Smooth muscle cell (in vitro differentiated cells): ENCODE results near the gene SLC9A3. TPM values are rescaled to one million over a fixed set of nuclear protein-coding genes. Genes with fewer than 3 reads are reported as not detected.

ENCODE experiments used
- DNase-seq: peaks from one replicate; lab custom pipeline; 2025; ENCODE audit not compliant: unreplicated experiment; lab: John Stamatoyannopoulos, UW
- H2AFZ ChIP-seq: fragments of 200-600 bp; sonication (generic); 2 replicates; pipeline ENCODE4 v1.6.0; 2016; ENCODE audit warnings: antibody characterized with exemption, low read depth, mild to moderate bottlenecking
- H3F3A ChIP-seq: fragments of 200-600 bp; sonication (generic); 2 replicates; pipeline ENCODE4 v1.6.0; 2017; ENCODE audit warnings: antibody characterized with exemption, low read depth
- H3K27ac ChIP-seq: fragments of 200-600 bp; sonication (generic); 2 replicates; pipeline ENCODE4 v1.5.1; 2016; ENCODE audit warnings: low read depth, mild to moderate bottlenecking
- H3K27me3 ChIP-seq: fragments of 200-600 bp; sonication (generic); 2 replicates; pipeline ENCODE4 v1.6.1; 2016; ENCODE audit warnings: low read depth, mild to moderate bottlenecking
- H3K36me3 ChIP-seq: fragments of 200-600 bp; sonication (generic); 2 replicates; pipeline ENCODE4 v1.5.1; 2016; ENCODE audit warnings: low read depth
- H3K4me1 ChIP-seq: fragments of 200-600 bp; sonication (generic); 2 replicates; pipeline ENCODE4 v1.5.1; 2016; ENCODE audit warnings: low read depth
- H3K4me2 ChIP-seq: fragments of 200-600 bp; sonication (generic); 2 replicates; pipeline ENCODE4 v1.6.0; 2016; ENCODE audit warnings: mild to moderate bottlenecking
- H3K4me3 ChIP-seq: fragments of 200-600 bp; sonication (generic); 2 replicates; pipeline ENCODE4 v1.5.1; 2016; ENCODE audit warnings: mild to moderate bottlenecking
- H3K79me2 ChIP-seq: fragments of 200-600 bp; sonication (generic); 2 replicates; pipeline ENCODE4 v1.6.0; 2016; ENCODE audit warnings: low read depth, mild to moderate bottlenecking
- H3K9ac ChIP-seq: fragments of 200-600 bp; sonication (generic); 2 replicates; pipeline ENCODE4 v1.6.0; 2016; ENCODE audit warnings: low read depth
- H3K9me3 ChIP-seq: fragments of 200-600 bp; sonication (generic); replicated peaks from 2 replicates; pipeline ENCODE4 v1.5.1; 2016; ENCODE audit warnings: low read depth
- H4K20me1 ChIP-seq: fragments of 200-600 bp; sonication (generic); 2 replicates; pipeline ENCODE4 v1.6.0; 2016; ENCODE audit warnings: low read depth
- CTCF ChIP-seq: fragments of 200-600 bp; sonication (generic); IDR thresholded peaks from 2 replicates; pipeline ENCODE4 v1.5.1; 2017; ENCODE audit warnings: borderline replicate concordance, mild to moderate bottlenecking, antibody characterized with exemption; ENCODE audit not compliant: insufficient read depth, poor library complexity, severe bottlenecking
- WGBS: methylation state at CpG from one replicate; pipeline ENCODE4 v1.1.7; 2016; ENCODE audit warnings: low lambda C conversion rate; 5-methylcytosine and 5-hydroxymethylcytosine counted together
- polyA plus RNA-seq: library from polyadenylated mRNA; unstranded; fragments of >200 nt; fragmentation: Nextera tagmentation; extraction: Ambion mirVana; gene quantifications from 2 replicates; pipeline ENCODE4 v1.2.1, GENCODE V29; 2016
- total RNA-seq: library from RNA; depleted of rRNA; stranded (reverse); fragments of >200 nt; gene quantifications from 2 replicates; pipeline ENCODE4 v1.2.3, GENCODE V29; 2014

The SLC9A3 gene
- total and polyA plus RNA-seq, 2 experiments from 2014 or later: 1.1 to 1.8 TPM

GRCh38 chr5:451587-452458, 72.4 kb downstream of the SLC9A3 start:
- TF ChIP-seq CTCF: no peak
- 88% methylated on average over 5 of the region's 5 CpGs for WGBS
- Histone ChIP-seq H3K36me3 (peaks cover 23% of the 10 kb centered on the region), H3K9ac (no peak overlapping the region), H2AFZ (no peak overlapping the region), H3K4me1 (no peaks in the 10 kb centered on the region), H3K4me2 (no peak overlapping the region), H4K20me1 (peaks cover 26% of the 10 kb centered on the region), H3K79me2 (peaks cover 40% of the 10 kb centered on the region), H3K9me3 (no peaks in the 10 kb centered on the region), H3F3A (no peaks in the 10 kb centered on the region), H3K27me3 (no peaks in the 10 kb centered on the region), H3K4me3 (no peak overlapping the region), H3K27ac (no peak overlapping the region)
- no peak for DNase-seq

DNA sequence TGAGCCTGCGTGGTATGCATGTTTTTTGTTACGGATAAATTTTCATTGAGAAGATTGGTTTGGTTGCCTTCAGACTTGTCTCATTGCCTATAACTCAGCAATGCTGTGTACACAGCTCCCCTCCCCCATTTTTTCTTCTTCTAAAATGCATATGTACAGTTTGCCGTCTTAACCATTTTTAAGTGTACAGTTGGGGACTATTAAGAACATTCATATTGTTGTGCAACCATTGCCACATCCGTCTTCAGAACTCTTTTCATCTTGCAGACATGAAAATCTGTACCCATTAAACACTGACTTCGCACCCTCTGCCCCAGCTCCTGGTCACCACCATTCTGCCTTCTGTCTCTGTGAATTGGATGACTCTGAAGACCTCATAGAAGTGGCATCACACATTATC, 75.1 kb downstream of the SLC9A3 start:
- peaks cover 23% of the 10 kb centered on the region for H3K36me3 ChIP-seq
- H3K27ac ChIP-seq: no peak overlapping the region
- no peaks in the 10 kb centered on the region for H3F3A ChIP-seq
- no peak for TF ChIP-seq CTCF
- H3K4me1 ChIP-seq: no peaks in the 10 kb centered on the region
- H3K4me3 ChIP-seq: no peak overlapping the region
- H3K79me2 ChIP-seq: peaks cover 35% of the 10 kb centered on the region
- peaks cover 12% of the 10 kb centered on the region for H4K20me1 ChIP-seq
- no peak overlapping the region for H2AFZ ChIP-seq
- no peaks in the 10 kb centered on the region for H3K9me3 ChIP-seq
- no peak overlapping the region for H3K4me2 ChIP-seq
- WGBS: 95% methylated on average over 5 of the region's 5 CpGs
- H3K9ac ChIP-seq: no peak overlapping the region
- no peak for DNase-seq
- no peaks in the 10 kb centered on the region for H3K27me3 ChIP-seq

DNA sequence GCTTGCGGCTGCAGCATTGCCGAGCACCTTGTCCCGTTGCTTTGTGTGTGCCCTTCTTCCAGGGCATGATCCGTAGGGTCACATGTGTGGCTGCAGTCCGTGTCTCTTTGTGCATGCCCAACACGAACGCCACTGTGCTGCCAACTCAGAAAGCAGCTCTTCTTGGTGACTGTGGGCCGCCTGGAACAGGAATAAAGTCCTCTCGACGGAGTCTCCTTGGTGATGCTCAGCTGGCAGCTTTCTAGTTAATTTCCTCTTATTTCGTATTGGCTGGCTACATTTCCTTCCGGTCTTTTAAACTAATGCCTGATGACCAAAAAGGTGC, 75.5 kb downstream of the SLC9A3 start:
- 98% methylated on average over 12 of the region's 12 CpGs for WGBS
- Histone ChIP-seq H3K36me3 (peaks cover 23% of the 10 kb centered on the region), H3K4me1 (peaks cover 3% of the 10 kb centered on the region), H3K9me3 (no peaks in the 10 kb centered on the region), H4K20me1 (peaks cover 9% of the 10 kb centered on the region), H2AFZ (no peak overlapping the region), H3K4me3 (no peak overlapping the region), H3K9ac (no peak overlapping the region), H3F3A (no peaks in the 10 kb centered on the region), H3K4me2 (no peak overlapping the region), H3K27me3 (no peaks in the 10 kb centered on the region), H3K79me2 (peaks cover 39% of the 10 kb centered on the region), H3K27ac (no peak overlapping the region)
- no peak for DNase-seq
- TF ChIP-seq CTCF: no peak
